AG04449 (cell line): ENCODE data around the gene NOL4.

Experiments used
- CTCF ChIA-PET: fragments of 350-600 bp; formaldehyde crosslinking; extraction: SDS; loops from one replicate; lab custom pipeline; 2021; ENCODE audit warnings: antibody characterized with exemption; lab: Yijun Ruan, JAX
- POLR2A ChIA-PET: fragments of 400-600, 350-600 bp; formaldehyde crosslinking; extraction: SDS; loops from one replicate; lab custom pipeline; 2020; ENCODE audit warnings: antibody characterized with exemption, inconsistent platforms; lab: Yijun Ruan, JAX
- DNase-seq: peaks from one replicate; pipeline ENCODE4 v3.0.0-alpha.2; 2010; ENCODE audit warnings: low read depth, low spot score
- H3K4me3 ChIP-seq: 2 replicates; pipeline ENCODE4 v1.5.1; 2011; ENCODE audit warnings: low read depth, mild to moderate bottlenecking, control low read depth, low read length
- CTCF ChIP-seq: IDR thresholded peaks from one replicate; pipeline ENCODE4 v1.5.1; 2011; ENCODE audit warnings: mild to moderate bottlenecking, moderate library complexity, low read length, control low read depth, inconsistent platforms; ENCODE audit not compliant: insufficient read depth; ENCODE audit errors: missing control alignments

The NOL4 gene

GRCh38 chr18:34221971-34222306 is 2.8 kb downstream of the NOL4 start:
- CTCF ChIA-PET, result no interaction called here
- no peak for DNase-seq
- TF ChIP-seq CTCF, result no peak
- H3K4me3 ChIP-seq, result no peak overlapping the region
- POLR2A ChIA-PET, result no interaction called here

GRCh38 chr18:34220081-34220815 is 4.5 kb downstream of the NOL4 start:
- no peak overlapping the region for H3K4me3 ChIP-seq
- ChIA-PET POLR2A (no interaction called here), CTCF (no interaction called here)
- no peak for DNase-seq
- no peak for TF ChIP-seq CTCF

GRCh38 chr18:34219651-34220050 is 5.1 kb downstream of the NOL4 start:
- no peak for TF ChIP-seq CTCF
- H3K4me3 ChIP-seq, result no peak overlapping the region
- no peak for DNase-seq
- ChIA-PET POLR2A (no interaction called here), CTCF (no interaction called here)

- no peak for DNase-seq
- ChIA-PET POLR2A (no interaction called here), CTCF (no interaction called here)
- no peak for TF ChIP-seq CTCF
- no peak overlapping the region for H3K4me3 ChIP-seq
Measured at GRCh38 chr18:34212511-34212910, 12.2 kb downstream of the NOL4 start.

GRCh38 chr18:34207344-34207851 is 17.3 kb downstream of the NOL4 start:
- no peak for TF ChIP-seq CTCF
- DNase-seq, result no peak
- ChIA-PET POLR2A (no interaction called here), CTCF (no interaction called here)
- H3K4me3 ChIP-seq, result no peak overlapping the region

- ChIA-PET CTCF (no interaction called here), POLR2A (no interaction called here)
- TF ChIP-seq CTCF, result no peak
- DNase-seq, result no peak
- H3K4me3 ChIP-seq, result no peak overlapping the region
Measured at GRCh38 chr18:34203866-34204265, 20.8 kb downstream of the NOL4 start.
